Aorta (tissue), 5 donors: ENCODE measurements around the gene ZBTB11. TPM values are rescaled to one million over a fixed set of nuclear protein-coding genes. Genes with fewer than 3 reads are reported as not detected.

Experiments
- ATAC-seq: fragments of 200-7000 bp; cut with Tn5 transposase; one replicate; pipeline ENCODE4 v1.9.1; 2022; ENCODE audit warnings: moderate library complexity; ENCODE audit not compliant: low FRiP score
- DNase-seq, 2 donors: peaks; one replicate each; pipeline ENCODE4 v3.0.0-alpha.2; 2020
- H3K27ac ChIP-seq, 2 donors: one replicate each; pipeline ENCODE4 v1.5.1; 2013; ENCODE audit warnings: low read length in 2 of 2, mild to moderate bottlenecking in 2 of 2, moderate library complexity in 2 of 2, control low read depth in 1 of 2, inconsistent platforms in 1 of 2, low read depth in 1 of 2
- H3K27me3 ChIP-seq, 2 donors: one replicate each; pipeline ENCODE4 v1.6.1; 2013; ENCODE audit warnings: control low read depth in 1 of 2, low read length in 1 of 2, mild to moderate bottlenecking in 1 of 2, moderate library complexity in 1 of 2; ENCODE audit not compliant: insufficient read depth in 2 of 2, control insufficient read depth in 1 of 2
- H3K36me3 ChIP-seq, 2 donors: one replicate each; pipeline ENCODE4 v1.6.1; 2013; ENCODE audit warnings: control low read depth in 1 of 2, low read length in 1 of 2, mild to moderate bottlenecking in 1 of 2; ENCODE audit not compliant: insufficient read depth in 2 of 2, control insufficient read depth in 1 of 2
- H3K4me1 ChIP-seq, 2 donors: one replicate each; pipeline ENCODE4 v1.6.1; 2013; ENCODE audit warnings: low read length in 2 of 2, control low read depth in 1 of 2, mild to moderate bottlenecking in 1 of 2, moderate library complexity in 1 of 2; ENCODE audit not compliant: insufficient read depth in 2 of 2, control insufficient read depth in 1 of 2
- H3K4me3 ChIP-seq, 2 donors: one replicate each; pipeline ENCODE4 v1.5.1; 2013; ENCODE audit warnings: low read length in 2 of 2, control low read depth in 1 of 2, mild to moderate bottlenecking in 1 of 2
- H3K9me3 ChIP-seq: one replicate; pipeline ENCODE4 v1.6.1; 2013; ENCODE audit warnings: mild to moderate bottlenecking, low read length; ENCODE audit not compliant: control insufficient read depth
- WGBS, 2 donors: extraction: QIAGEN DNeasy Blood & Tissue Kit; methylation state at CpG; one replicate each; pipeline ENCODE4 v1.1.7; 2013; 5-methylcytosine and 5-hydroxymethylcytosine counted together
- intact Hi-C, 2 donors: fragments of 100-400 bp; cut with DNase I; formaldehyde crosslinking; loops; one replicate each; pipeline versions ENCODE4 v1.14.2 to v1.15.0; 2022
- polyA plus RNA-seq, 2 donors: library from polyadenylated mRNA; stranded (reverse); fragments of 200-250 nt; gene quantifications; one replicate each; pipeline ENCODE4 v1.2.3, GENCODE V29; 2013
- total RNA-seq, 2 donors: library from RNA; stranded (reverse); fragmentation: NEBNext Ultra II Directional; extraction: Animal tissue kit (Norgen Biotek cat#: 25700); gene quantifications; one replicate each; pipeline ENCODE4 v1.2.1, GENCODE V29; 2021
- donor health status: healthy with polysubstance abuse.
- donor health status: Bipolar disorder and iron deficiency.
- donor health status: DM: no; HTN: no; CAD: no.
- donor health status: DM: no; HTN: no; CAD: no.
- donor health status: DM: yes; HTN: yes; CAD: no.

The ZBTB11 gene
- total and polyA plus RNA-seq, 4 donors: 3.3 to 18.5 (median 10.5) TPM

DNA sequence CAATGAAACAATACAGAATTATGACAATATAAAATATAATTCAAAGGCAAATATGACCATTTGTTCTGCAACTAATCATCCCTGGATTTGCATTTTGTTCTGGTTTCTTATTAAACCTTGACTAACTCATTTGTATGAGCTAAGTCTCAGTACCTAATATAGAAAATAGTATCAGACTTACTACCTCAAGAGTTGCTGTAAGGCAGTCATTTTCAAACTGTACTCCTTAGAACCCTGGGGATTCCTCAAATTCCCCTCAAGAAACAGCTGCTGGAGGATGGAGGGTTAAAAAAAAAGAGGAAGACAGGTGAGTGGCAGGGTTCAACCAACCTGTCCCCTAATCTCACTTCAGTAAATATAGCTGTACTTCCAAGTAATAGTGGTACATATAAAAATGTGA, 11.1 kb downstream of the ZBTB11 start:
- ATAC-seq (no peak), DNase-seq (no peak)
- H3K4me1 ChIP-seq: no peaks in the 10 kb centered on the region
- peaks cover 2 to 4% of the 10 kb centered on the region in 2 donors for H3K36me3 ChIP-seq
- H3K27me3 ChIP-seq: no peaks in the 10 kb centered on the region
- H3K4me3 ChIP-seq: no peak overlapping the region
- intact Hi-C loops: no loop called here
- no peak overlapping the region for H3K27ac ChIP-seq
- H3K9me3 ChIP-seq: no peaks in the 10 kb centered on the region

DNA sequence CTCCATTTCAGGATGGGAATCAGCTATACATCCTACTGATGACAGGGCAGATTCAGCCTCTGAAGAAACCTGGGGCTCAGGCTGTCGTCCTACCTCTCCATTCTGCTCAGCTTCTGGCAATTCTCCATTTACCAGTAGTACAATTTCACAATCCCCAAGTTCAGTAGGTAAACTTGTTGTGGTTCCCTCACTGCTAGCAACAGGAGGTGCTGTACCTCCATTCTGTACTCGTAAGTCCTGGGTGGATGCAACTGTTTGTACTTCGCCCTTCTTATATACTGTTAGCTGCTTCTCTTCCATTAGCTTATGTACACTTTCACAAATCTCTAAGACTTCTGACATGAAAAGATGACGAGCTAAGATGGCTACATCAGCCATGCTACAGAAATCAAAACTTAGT, 11.6 kb downstream of the ZBTB11 start:
- no peaks in the 10 kb centered on the region for H3K4me1 ChIP-seq
- ATAC-seq: no peak
- H3K4me3 ChIP-seq: no peak overlapping the region
- no peaks in the 10 kb centered on the region for H3K27me3 ChIP-seq
- no peak for DNase-seq
- peaks cover 2 to 4% of the 10 kb centered on the region in 2 donors for H3K36me3 ChIP-seq
- 92 to 94% methylated on average over 4 of the region's 4 CpGs for WGBS, 2 donors
- intact Hi-C loops: no loop called here
- H3K27ac ChIP-seq: no peak overlapping the region
- no peaks in the 10 kb centered on the region for H3K9me3 ChIP-seq

DNA sequence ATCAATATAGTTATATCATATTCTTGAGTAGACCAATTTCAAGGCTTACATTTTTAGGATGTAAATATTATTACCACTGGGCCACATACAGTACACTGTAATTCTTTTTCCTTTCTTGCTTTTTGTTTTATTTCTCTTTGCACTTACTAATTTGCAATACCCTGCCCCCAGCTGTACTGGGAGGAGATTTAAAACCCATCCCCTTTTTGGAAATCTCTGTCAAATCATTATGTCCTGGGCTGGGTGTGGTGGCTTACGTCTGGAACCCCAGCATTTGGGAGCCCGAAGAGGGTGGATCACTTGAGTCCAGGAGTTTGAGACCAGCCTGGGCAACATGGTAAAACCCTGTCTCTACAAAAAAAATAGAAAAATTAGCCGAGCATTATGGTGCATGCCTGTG, 16.2 kb downstream of the ZBTB11 start:
- DNase-seq (no peak), ATAC-seq (no peak)
- no peak overlapping the region for H3K4me3 ChIP-seq
- H3K27me3 ChIP-seq: no peaks in the 10 kb centered on the region
- intact Hi-C loops: no loop called here
- no peaks in the 10 kb centered on the region for H3K9me3 ChIP-seq
- H3K27ac ChIP-seq: no peak overlapping the region
- peaks cover 4 to 5% of the 10 kb centered on the region in 2 donors for H3K36me3 ChIP-seq
- WGBS, 2 donors: 93 to 94% methylated on average over 3 of the region's 3 CpGs
- H3K4me1 ChIP-seq: no peaks in the 10 kb centered on the region

DNA sequence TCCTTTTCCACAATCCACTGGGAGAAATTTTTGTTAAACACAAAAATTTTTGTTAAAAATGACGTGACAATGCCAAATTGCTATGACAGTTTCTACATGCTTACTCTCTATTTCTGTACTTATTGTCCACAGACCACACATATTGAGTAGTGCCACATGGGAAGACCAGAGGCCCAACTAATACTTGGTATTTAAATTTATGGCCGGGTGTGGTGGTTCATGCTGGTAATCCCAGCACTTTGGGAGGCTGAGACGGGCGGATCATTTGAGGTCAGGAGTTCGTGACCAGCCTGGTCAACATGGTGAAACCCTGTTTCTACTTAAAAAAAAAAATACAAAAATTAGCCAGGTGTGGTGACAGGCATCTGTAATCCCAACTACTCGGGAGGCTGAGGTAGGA, 20.3 kb downstream of the ZBTB11 start:
- no peaks in the 10 kb centered on the region for H3K9me3 ChIP-seq
- H3K4me1 ChIP-seq: peaks cover 0 to 1% of the 10 kb centered on the region in 2 donors
- H3K4me3 ChIP-seq: no peak overlapping the region
- ATAC-seq: no peak
- WGBS, 2 donors: 94 to 95% methylated on average over 6 of the region's 6 CpGs
- no peaks in the 10 kb centered on the region for H3K27me3 ChIP-seq
- no peak overlapping the region for H3K27ac ChIP-seq
- intact Hi-C loops: no loop called here
- H3K36me3 ChIP-seq: peaks cover 0 to 2% of the 10 kb centered on the region in 2 donors
- no peak for DNase-seq

DNA sequence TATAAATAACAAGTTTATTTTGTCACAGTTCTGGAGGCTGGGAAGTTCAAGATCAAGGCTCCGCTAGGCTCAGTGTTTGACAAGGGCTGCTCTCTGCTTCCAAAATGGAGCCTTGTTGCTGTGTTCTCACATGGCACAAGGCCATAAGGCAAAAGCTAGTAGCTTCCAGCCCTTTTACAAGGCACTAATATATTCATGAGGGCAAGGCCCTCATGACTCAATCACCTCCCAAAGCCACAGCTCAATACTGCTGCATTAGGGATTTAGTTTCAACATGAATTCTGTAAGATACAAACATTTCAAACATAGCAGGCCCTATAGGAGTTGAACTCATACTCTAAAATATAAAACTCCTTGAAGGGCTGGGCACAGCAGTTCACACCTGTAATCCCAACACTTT, 30.2 kb downstream of the ZBTB11 start:
- 99 to 100% methylated on average over 1 of the region's 1 CpG for WGBS, 2 donors
- intact Hi-C loops: no loop called here
- Histone ChIP-seq H3K9me3 (no peaks in the 10 kb centered on the region), H3K4me3 (no peak overlapping the region), H3K27me3 (no peaks in the 10 kb centered on the region), H3K36me3 (peaks cover 3 to 9% of the 10 kb centered on the region in 2 donors), H3K27ac (no peak overlapping the region), H3K4me1 (no peaks in the 10 kb centered on the region)
- DNase-seq: no peak
- no peak for ATAC-seq

DNA sequence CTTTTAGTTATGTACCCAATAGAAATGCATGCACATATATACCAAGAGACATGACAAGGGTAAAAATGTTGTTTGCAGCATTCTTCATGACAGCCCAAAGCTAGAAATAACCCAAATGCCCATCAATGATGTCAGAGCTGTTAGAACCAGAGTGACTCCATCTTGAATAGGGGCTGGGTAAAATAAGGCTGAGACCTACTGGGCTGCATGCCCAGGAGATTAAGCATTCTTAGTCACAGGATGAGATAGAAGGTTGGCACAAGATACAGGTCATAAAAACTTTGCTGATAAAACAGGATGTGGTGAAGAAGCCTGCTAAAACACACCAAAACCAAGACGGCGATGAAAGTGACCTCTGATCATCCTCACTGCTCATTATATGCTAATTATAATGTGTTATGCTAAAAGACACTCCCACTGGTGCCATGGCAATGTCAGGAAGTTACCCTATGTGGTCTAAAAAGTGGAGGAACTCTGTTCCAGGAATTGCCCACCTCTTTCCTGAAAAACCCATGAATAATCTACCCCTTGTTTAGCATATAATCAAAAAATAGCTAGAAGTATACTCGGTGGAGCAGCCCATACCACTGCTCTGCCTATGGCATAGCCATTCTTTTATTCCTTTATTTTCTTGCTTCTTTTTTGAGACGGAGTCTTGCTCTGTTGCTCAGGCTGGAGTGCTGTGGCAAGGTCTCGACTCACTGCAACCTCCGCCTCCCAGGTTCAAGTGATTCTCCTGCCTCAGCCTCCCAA, 32.9 kb downstream of the ZBTB11 start:
- ATAC-seq: no peak
- Histone ChIP-seq H3K36me3 (peaks cover 0 to 3% of the 10 kb centered on the region in 2 donors), H3K27ac (no peak overlapping the region), H3K4me1 (no peaks in the 10 kb centered on the region), H3K9me3 (no peaks in the 10 kb centered on the region), H3K27me3 (no peaks in the 10 kb centered on the region), H3K4me3 (no peak overlapping the region)
- no peak for DNase-seq
- WGBS, 2 donors: 77 to 78% methylated on average over 6 of the region's 6 CpGs
- intact Hi-C loops: no loop called here

DNA sequence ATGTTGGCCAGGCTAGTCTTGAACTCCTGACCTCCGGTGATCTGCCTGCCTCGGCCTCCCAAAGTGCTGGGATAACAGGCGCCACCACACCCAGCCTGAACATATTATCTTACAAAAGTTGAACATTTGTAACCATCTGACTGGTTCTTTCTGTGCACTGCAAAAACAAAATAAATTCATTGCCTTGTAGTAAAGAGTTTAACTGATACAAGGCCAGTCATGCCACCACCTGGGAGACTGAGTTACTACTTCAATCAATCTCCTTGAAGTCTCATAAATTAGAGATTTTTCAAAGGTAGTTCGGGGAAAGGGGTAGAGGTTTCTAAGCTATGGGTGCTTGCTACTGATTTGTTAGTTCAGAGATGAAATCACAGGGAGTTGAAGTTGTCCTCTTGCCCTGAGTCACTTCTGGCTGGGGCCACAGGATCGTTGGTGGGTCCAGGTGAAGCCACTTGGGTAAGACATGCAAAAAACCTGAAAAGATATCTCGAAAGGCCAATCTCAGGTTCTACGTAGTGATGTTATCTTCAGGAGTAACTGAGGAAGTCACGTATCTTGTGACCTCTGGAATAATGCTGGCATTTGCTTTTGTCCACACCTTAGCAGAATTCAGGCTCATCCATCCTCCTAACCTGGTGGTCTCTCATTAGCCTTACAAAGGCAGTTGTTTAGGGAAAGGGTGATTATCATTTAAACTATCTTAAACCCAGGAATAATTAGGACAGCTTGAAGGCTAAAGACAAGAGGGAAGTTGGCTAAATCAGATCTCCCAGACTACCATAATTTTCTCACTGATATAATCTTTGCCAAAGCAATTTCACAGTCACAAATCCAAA, 33.7 kb downstream of the ZBTB11 start:
- intact Hi-C loops: no loop called here

DNA sequence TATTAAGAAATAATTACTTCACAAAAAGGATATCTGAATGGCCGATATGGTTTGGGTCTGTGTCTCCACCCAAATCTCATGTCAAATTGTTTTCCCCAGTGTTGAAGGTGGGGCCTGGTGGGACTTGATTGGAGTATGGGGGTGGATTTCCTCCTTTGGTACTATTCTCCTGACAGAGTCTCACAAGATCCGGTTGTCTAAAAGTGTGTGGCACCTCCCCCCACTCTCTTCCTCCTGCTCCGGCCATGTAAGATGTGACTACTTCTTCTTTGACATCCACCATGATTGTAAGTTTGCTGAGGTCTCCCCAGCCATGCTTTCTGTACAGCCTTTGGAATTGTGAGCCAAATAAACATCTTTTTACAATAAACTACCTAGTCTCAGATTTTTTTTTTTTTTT, 34.5 kb downstream of the ZBTB11 start:
- ATAC-seq: no peak
- no peaks in the 10 kb centered on the region for H3K36me3 ChIP-seq
- no peaks in the 10 kb centered on the region for H3K9me3 ChIP-seq
- H3K27me3 ChIP-seq: no peaks in the 10 kb centered on the region
- 88 to 89% methylated on average over 3 of the region's 3 CpGs for WGBS, 2 donors
- H3K4me3 ChIP-seq: no peak overlapping the region
- intact Hi-C loops: no loop called here
- no peaks in the 10 kb centered on the region for H3K4me1 ChIP-seq
- DNase-seq: no peak
- H3K27ac ChIP-seq: no peak overlapping the region

More for the DNA sequence above, 33.7 kb downstream of the ZBTB11 start:
- ATAC-seq (no peak), DNase-seq (no peak)
- WGBS, 2 donors: 92 to 94% methylated on average over 8 of the region's 8 CpGs
- no peak overlapping the region for H3K4me3 ChIP-seq
- no peaks in the 10 kb centered on the region for H3K9me3 ChIP-seq
- no peaks in the 10 kb centered on the region for H3K27me3 ChIP-seq
- H3K4me1 ChIP-seq: no peaks in the 10 kb centered on the region
- H3K36me3 ChIP-seq: no peaks in the 10 kb centered on the region
- no peak overlapping the region for H3K27ac ChIP-seq
